ENCODE data around the gene MERTK.
"Not testable (repeated sequence)": the region's sequence is repeated elsewhere in the genome, so short reads cannot be mapped to it uniquely, and the experiment has no call there.

DNA sequence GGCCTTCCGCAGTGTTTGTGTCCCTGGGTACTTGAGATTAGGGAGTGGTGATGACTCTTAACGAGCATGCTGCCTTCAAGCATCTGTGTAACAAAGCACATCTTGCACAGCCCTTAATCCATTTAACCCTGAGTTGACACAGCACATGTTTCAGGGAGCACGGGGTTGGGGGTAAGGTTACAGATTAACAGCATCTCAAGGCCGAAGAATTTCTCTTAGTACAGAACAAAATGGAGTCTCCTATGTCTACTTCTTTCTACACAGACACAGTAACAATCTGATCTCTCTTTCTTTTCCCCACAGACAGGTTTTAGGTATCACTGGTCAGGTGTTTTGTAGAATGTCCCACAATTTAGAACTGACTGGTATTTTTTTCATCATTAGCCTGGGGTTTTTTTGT lies 65.1 kb downstream of the MERTK start:
- TF ChIP-seq, protein P1, sequence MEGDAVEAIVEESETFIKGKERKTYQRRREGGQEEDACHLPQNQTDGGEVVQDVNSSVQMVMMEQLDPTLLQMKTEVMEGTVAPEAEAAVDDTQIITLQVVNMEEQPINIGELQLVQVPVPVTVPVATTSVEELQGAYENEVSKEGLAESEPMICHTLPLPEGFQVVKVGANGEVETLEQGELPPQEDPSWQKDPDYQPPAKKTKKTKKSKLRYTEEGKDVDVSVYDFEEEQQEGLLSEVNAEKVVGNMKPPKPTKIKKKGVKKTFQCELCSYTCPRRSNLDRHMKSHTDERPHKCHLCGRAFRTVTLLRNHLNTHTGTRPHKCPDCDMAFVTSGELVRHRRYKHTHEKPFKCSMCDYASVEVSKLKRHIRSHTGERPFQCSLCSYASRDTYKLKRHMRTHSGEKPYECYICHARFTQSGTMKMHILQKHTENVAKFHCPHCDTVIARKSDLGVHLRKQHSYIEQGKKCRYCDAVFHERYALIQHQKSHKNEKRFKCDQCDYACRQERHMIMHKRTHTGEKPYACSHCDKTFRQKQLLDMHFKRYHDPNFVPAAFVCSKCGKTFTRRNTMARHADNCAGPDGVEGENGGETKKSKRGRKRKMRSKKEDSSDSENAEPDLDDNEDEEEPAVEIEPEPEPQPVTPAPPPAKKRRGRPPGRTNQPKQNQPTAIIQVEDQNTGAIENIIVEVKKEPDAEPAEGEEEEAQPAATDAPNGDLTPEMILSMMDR (IDR thresholded peaks at IDR 0.05), result not testable (repeated sequence)
- TF ChIP-seq POLR2A, POLR2AphosphoS5 (IDR thresholded peaks at IDR 0.05): not testable (repeated sequence)
